HG02884 (cell line): Measurements from ENCODE around the gene KAT6B.
A peak's percentile ranks its signal among the peaks of the same experiment; 100 is the strongest.

Experiments used
- ATAC-seq: cut with Tn5 transposase; IDR thresholded peaks from one replicate; pipeline ENCODE4 v1.9.1; 2021; ENCODE audit warnings: mild to moderate bottlenecking, moderate library complexity; ENCODE audit not compliant: unreplicated experiment

Gene KAT6B

DNA sequence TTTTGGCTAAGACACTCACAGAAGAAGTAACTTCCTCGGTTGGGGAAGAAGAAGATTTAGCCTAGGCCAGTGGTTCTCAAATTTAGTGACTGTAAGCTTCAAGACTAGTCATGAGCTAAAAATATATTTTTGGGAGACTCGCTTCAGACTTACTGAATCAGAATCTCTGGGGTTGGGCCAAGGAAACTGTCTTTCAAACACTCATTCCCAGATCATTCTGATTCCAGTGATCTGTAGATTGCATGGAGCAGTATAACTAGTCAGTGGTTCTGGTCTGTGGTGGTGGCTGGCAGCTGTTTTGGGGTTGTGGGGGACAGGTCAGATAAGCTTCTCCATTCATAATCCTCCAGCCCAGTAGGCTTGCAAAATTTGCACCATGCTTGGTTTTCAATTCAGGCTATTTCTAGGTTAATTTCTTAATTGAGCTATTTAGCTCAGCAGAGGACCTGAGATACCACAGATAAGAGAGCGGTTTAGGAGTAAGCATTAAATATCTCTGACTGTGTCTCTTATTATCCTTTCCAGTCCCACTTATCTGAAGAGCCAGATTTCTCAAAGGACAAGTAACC lies 3.8 kb upstream of the KAT6B start:
- no peak for ATAC-seq

DNA sequence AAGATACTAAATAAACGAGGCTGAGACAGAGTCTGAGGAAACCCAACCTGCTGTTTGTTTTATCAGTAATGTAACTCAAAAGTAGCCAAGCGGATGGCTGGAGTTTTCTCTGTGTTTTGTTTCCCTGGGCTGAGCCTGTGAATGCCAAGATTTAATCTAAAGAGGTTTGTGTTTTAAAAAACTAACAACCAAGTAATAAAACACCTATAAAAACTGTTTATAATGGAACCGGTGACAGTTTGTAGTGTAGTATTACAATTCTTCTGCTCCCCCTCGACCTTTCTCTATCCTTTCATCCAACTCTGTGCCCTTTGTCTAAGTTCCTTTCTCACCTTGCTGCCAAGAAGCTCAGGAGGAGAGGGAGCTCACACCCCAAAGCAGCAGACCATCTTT lies 2.6 kb upstream of the KAT6B start:
- no peak for ATAC-seq

DNA sequence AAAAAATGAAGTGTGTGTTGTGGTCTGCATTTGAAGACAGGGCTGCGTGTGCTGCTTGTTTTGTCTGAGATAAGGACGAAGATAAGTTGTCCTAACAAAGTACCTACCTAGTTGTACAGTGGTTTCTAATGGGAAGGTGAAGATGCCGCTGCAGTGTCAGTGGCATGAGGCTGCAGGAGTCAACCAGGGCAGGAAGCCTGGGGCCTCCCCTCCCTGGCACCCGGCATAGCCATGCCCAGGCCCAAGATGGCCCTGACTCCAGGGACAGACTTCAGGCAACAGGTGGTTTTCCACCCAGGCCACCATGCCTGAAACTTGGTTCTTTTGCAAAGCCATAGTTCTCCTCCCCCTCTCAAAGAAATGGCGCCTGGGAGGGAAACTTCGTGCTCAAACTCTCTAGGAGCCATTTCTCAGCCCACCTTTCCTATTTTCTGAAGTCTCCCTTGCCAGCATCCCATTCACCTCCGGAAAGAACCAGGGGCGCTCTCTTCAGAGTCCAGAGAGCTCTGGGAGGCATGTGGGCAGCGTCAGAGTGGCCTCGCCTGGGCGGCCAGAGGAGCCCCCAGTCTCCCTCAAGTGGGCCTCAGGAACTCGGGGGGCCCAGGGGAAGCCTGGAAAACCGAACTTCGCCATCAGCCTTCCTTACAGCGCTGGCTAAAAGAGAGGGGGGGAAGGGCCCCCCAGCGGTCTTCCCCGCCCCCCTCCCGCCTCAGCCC lies 2.1 kb upstream of the KAT6B start:
- no peak for ATAC-seq

DNA sequence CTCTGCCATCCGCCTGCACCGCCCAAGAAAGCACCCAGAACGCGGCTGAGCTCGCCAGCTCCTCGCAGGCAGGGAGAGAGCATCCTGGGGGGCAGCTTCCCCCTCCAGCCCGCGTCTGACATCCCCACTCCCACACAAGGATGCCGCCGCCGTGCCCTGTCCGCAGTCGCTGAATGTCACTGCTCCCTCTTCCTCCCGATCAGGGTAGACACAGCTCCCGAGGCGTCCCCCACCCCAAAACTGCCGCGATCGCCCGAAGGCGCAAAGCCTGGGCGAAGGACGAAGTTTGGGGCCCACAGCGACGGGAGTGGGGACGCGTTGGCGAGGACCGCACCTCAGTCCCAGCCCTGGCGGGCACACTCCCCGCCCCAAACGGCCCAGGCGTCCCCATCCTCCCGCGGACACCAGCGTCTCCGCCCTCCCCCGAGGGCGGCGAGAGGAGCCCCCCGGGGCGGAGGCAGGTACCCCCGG lies 1.5 kb upstream of the KAT6B start:
- ATAC-seq: no peak

DNA sequence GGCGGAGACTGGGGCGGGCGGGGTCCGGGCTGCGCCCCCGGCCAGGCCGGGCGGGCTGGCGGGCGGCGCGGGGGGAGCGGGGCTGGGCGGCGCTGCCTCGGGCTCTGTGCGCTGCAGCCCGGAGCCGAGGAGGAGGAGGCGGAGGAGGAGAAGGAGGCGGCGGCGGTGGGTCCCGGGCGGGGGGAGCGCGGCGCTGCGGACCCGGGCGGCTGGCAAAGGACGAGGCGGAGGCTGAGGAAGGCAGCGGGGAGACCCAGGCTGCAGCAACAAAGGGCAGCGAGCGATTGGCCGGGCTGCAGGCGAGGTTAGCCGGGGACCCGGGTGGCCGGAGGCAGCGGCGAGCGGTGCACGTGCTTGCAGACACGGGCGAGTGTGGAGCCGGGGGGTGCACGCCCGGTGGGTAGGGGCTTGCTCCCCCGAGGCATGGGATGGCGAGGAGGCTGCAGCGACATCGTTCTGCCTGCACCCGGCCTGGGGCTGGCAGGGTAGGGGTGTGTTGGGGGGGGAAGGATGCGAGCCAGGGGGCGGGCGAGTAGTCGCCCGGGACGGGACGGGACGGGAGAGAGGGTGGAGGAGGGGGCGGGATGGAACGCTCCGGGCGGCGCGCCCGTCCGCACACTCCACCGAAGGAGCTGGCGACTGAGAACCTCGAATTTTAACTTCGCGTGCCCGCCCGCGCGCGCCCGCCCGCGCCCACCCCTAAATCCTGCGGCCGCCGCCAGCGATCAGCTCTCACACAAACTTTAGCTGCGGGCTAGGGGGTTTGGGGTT lies 844 bp upstream of the KAT6B start:
- ATAC-seq: no peak

DNA sequence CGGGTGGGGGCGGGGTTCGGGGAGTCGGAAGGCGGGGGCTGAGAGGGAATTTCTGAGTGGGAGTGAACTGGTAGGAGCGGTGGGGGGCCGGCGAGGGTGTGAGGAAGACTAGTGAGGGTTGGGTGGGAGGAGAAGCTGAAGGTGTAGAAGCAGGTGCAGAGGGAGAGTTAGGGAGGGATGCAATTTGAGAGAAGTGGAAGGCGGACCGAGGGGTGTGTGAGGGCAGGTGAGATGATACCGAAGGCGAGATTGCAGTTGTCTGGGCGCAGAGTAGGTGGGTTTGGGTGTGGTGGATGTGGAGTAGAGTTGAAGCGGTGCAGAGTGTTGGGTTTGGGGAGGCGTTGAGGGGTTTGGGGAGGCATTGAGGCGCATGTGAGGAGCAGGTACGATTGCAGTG lies 643 bp downstream of the KAT6B start:
- no peak for ATAC-seq

DNA sequence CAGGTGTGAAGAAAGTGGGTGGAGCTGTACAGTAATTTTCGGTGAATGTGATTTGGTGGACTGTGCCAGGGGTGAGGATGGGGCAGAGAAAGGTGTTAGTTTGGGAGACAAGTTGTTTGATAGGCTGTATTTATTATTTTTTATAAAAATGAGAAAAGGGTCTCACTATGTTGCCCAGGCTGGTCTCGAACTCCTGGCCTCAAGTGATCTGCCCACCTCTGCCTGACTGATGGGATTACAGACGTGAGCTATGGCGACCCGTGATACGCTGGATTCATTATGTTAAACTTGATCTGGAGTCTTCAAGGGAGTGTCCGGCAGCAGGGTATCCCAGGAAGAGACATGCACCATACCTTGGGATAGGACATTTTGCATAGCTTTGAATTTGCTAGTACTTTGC lies 1.3 kb downstream of the KAT6B start:
- no peak for ATAC-seq

DNA sequence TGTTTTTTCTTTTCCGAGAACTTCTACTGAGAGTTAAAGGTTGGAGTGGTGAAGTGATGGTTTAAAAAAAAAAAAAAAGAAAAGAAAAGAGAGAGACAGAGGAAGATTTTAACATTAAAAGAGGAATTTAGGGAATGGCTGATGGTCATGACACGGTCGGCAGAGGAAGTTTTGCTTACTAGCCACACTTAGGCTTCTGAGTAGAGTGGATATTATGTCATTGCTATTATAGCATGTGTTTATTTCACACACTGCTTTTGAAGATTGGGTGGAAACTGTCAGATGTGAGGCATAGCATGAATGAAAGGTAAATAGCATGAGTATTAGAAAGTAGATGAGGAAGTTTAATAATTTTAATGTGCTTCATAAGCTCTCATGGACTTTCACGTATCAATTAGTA lies 2.5 kb downstream of the KAT6B start:
- ATAC-seq: no peak

DNA sequence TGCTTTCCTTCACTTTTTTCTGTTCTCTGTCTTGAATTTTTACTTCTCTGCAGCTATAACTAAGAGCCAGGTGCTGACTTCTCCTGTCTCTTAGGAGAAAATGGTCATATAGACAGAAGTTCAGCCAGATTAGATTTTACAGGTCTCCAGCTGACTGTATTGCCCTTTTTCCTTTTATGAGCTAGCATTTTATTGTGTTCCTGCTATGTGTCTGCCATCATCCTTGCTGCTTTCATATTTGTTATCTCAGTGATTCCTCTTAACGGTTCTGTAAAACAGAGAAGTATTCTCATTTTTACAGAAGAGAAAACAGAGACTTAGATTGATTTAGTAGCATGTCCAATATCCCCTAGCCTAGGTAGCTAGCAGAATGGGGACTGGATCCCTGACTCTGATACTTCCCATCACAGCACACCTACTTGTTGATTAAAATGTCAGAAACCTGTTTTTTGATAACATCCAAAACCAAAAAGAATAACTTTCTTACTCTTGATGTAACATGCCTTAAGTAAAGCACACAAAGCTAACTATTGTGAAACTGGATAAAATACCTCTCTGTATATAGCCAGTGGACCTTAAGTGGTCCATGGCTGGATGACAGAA lies 5.2 kb downstream of the KAT6B start:
- no peak for ATAC-seq

DNA sequence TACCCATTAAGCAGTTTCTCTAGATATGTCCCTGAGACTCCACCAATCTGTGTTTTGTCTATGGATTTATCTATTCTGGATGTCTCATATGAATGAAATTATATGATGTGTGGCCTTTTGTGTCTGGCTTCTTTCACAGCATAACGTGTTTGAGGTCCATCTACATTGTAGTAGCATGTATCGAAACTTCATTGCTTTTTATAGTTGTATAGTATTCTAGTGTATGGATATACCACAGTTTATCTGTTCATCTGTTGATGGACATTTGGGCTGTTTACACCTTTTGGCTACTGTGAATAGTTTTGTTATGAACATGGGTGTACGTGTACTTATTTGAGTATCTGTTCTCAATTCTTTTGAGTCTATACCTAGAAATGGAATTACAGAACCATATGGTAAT lies 9.6 kb downstream of the KAT6B start:
- no peak for ATAC-seq

DNA sequence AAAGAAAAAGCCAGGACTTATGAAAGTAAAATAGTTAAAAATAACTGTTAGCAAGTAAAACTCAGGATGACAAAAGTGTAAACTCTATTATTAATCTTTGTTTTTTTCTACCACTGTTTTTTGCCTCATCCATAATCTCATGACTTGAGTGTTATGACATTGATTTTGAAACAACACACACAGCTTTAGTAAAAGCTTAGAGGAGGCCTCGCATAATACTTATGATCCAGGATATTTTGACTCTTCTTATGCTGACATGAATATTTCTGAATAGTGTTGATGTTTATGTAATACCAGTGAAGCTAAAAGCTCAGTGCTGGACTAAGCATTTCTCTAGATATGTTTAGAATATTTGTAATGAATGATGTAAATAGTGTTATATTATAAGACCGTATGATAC lies 10.5 kb downstream of the KAT6B start:
- ATAC-seq: no peak

DNA sequence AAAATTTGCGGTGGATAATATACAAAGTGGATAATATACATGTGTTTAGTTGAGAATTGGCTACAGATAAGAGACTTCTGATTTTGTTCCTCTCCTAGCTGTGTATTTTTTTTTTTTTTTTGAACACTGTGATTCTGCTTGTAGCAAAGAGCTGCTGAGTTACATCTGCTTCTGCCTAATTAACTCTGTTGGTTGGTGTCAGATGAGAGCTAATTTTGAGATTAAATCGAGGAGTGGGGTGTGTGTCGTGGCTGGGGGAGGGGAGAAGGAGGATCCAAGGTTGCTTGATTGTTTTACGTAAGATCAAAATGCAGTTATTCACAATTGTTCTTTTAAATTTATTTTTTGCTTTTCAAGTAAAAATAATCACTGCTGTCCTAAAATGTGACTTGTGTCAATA lies 11.3 kb downstream of the KAT6B start:
- ATAC-seq: no peak

DNA sequence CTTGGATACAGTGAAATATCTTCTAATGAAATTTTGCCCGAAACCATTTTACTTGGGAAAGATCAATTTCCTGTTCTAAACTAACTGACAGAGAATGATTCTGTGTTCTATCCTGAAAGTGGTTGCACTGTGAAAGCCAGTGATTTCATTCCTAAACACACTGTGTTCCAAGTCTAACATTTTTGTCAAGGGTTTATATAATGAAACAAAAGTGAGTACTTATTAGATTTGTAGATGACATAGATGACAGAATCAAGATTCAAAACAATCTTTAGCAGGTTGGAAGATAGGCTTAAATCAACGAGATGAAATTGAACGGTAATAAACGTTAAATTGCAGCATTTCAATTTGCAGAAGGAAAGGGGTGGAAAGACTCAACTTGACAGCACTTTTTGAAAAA lies 13.3 kb downstream of the KAT6B start:
- no peak for ATAC-seq

DNA sequence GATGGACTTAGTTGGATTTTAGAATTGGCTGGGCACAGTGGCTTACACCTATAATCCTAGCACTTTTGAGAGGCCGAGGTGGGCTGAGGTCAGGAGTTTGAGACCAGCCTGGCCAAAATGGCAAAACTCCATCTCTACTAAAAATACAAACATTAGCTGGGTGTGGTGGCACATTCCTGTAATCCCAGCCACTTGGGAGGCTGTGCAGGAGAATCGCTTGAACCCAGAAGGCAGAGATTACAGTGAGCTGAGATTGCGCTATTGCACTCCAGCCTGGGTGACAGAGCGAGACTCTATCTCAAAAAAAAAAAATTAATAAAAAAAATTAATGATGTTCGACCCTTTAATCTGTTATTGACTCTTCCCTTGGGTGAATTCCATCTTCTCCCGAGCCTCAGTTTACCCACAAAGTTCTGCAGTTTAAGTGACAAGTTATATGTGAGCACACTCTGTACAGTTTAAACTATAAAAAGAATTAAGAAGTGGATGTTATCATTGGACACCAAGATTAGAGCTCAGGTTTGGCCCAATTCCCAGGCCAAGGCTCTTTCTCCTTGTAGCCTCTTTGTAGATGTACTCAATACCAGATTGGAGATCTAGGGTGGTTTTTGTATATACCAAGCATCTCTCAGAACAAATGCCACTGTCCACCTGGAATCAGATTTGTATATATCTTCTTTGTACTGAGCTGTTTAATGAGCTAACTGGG lies 15.0 kb downstream of the KAT6B start:
- no peak for ATAC-seq

DNA sequence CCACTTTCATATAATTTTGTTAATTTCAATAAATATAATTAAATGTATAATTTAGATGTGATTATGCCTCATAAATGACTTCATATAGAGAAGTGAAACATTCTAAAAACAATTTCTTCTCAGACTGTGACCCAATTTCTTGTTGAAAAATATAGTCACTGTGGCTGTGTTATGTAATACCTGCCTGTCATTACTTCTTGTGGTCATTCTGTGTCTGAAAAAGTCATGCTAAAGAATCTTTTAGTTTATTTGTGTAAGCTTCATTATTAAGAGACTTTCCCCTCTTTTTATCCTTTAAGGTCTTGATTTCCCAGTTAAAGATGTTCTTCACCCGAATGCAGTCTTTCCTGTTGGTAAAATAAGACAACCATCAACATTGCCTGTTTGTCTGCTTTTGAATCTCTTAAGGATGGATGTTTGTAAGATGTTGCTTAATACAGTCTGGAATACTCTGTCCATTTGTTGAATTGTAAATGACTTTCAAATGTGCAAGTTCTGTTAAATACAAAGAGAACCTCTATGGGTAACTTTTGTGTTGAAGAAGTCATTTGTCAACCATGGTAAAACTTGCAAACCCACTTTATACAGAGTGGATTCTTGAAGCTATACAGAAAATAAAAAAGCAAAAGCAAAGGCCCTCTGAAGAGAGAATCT lies 16.0 kb downstream of the KAT6B start:
- no peak for ATAC-seq

DNA sequence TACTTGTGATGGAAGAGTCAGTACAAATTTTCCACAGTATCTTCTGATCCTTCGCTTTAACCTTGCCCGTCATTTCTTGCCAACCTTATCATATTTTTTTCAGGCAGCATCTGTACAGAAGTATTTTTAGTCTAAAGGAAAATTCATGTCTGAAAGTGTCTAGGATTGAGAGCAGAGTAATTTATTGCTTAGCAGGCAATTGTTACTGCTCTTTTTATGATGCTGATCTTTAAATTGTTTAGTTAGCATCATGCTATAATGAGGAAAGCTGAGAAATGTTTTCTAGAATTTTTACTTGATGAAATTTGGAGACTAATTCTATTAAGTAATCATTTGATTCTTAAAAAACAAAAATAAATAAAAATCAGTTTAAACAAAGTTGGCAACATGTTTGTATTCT lies 20.6 kb downstream of the KAT6B start:
- ATAC-seq: no peak

DNA sequence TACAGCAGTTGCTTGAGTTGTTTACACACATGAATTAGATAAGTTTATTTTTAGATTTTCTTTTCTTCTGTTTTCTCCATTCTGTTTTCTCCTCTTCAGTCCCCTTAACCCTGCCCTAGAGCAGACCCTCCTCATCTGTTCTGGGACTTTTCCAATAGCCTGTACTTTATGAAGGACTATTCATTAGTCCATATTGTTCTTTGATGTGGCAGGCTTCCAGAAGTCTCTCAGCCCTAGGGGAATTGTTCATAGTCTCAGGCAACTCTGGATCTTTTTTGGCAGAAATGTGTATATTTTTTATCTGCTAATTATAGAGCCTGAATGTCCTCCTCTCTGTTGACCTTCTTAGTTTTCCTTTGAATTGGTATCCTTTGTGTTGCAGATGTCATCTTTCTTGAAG lies 25.4 kb downstream of the KAT6B start:
- no peak for ATAC-seq

DNA sequence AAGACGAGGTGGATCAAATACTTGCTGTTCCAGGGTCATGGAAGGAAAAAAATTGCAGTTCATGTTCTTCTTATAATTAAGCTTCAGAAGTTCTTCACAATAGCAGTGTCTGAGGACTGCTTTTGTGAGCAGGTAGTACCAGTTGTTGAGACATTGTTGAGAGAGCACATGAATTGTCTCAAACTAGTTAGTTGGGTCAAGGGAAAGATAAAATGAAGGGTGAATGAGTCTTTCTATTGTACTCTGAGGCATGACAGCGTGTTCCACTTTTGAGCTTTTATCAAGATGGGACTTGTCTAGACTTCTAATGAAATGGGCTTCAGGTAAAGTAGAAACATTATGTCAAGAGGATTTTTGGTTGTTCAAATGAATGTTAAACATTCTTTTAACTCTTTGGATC lies 26.0 kb downstream of the KAT6B start:
- ATAC-seq: no peak

DNA sequence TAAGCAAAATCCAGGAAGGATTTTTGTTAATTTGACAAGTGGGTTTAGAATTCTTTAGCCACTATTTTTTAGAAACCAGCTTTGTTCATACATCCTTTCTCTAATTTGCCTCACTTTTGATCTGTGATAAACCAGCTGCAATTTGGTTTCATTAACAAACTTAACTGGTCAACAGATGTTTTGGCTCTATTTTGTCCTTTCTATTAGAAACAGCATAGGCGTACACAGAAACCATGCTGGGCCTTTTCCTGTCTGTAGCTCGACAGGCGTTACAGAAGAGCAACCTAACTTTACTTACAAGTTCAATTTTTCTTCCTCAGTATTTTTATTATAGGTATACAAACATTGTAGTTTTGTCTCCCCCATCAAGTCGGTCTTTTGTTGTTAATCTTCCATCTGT lies 28.2 kb downstream of the KAT6B start:
- ATAC-seq: no peak

DNA sequence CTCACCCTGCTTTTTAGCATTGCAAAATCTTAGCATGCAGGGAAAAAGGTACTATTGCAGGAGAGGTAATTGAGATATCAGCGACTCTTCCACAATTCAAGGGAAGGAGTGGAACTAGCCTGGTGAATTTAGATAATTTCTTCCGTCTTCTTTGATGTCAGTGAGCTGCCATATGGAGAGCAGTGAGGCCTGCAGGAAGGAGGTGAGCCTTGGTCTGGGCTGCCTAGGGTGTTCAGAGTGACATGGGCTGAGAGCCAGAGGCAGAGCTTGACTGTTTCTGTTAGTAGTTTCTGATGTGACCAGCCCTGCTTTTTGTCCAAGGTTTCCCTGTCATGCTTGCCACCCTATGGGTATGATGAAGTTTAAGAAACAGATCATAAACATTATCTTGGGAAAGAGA lies 28.6 kb downstream of the KAT6B start:
- ATAC-seq: peak; percentile 64

DNA sequence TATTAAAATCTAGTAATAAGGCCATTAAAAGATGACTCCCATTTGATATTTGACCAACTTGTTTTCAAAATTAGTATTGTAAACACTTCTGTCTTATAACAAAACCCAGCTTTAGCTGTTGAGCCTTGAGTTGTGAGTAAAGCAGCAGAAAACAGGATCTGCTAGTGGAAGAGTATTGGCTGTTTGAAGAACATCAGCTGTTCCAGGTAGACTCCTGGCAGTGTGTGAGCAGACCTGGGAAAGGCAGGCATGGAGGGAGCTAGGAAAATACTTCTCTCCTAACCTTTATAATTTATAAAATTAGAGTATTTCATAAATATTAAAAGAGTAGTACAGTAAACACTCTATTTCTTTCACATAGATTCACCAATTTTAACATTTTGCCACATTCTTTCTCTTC lies 29.0 kb downstream of the KAT6B start:
- ATAC-seq: no peak
